Islet of Langerhans (tissue), 1 donor: ENCODE results near the gene TMEM131.

Experiments
- FAIRE-seq: peaks from one replicate; lab custom pipeline; 2011; peaks lifted over from hg19 to GRCh38; lab: Jason Lieb, UNC

Gene TMEM131

DNA sequence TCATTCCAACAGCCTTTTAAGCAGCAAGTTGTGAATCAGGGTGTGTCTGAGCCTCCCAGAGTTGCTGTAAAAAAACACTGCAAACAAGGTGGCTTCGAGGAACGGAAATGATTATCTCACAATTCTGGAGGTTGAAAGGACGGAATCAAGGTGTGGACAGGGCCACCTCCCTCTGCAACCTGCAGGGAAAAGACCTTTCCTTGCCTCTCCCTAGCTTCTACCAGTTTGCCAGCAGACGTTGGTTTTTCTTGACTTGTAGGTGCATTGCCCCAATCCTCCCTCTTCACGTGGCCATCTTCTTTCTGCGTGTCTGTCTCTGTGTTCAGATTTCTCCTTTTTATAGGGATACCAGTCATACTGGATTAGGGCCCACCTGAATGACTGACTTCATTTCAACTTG lies 24.8 kb upstream of the TMEM131 start:
- no peak for FAIRE-seq

- no peak for FAIRE-seq
Observed at GRCh38 chr2:98016908-98017670, 21.3 kb upstream of the TMEM131 start.

DNA sequence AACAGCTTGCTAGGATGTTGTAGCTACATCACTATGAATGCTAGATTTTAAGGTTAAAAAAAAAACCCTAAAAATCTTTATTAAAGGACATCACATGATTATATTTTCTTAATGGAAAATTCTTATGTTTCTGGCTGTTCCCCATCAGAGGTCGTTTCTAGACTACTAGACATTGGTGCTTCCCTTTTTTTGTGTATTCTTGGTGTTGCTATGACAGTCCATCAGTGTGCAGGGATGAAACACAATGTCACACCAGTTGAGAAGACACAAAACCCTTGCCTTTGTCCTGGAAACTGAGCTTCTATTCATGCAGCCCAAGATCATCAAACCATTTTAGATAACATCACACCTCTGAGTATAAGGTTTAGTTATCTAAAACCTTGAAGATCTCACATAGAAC lies 19.9 kb upstream of the TMEM131 start:
- FAIRE-seq: no peak

DNA sequence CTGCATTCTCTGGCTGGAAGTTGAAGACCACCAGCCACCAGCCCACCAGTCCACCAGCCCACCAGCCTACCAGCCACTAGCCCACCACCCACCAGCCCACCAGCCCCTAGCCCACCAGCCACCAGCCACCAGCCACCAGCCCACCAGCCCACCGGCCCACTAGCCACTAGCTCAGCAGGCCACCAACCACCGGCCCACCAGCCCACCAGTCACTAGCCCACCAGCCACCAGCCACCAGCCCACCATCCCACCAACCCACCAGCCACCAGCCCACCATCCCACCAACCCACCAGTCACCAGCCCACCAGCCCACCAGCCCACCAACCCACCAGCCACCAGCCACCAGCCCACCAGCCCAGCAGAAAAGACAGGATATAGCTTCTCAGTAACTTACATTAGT lies 18.6 kb upstream of the TMEM131 start:
- FAIRE-seq: no peak

- no peak for FAIRE-seq
Observed at GRCh38 chr2:98013407-98014042, 17.8 kb upstream of the TMEM131 start.

DNA sequence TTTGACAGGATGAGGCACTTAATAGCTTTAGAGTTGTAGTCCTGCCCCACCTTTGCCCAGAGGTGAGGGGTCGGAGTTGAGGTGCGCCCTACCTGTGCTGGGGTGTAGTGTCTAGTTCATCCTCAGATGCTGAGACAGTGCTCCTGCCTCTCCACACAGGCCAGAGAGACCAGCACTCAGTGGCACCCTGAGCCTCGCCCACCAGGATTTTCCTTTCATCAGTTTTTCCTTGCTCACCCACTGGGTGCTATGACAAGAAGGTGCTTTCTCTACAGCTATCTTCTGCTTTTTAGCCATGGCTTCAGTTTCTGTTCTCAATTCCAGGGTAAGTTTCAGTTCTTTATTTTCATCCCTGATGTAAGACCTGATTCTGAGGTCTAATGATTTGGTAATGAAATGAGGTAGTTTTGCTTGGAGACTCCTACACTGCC lies 16.8 kb upstream of the TMEM131 start:
- FAIRE-seq: no peak

DNA sequence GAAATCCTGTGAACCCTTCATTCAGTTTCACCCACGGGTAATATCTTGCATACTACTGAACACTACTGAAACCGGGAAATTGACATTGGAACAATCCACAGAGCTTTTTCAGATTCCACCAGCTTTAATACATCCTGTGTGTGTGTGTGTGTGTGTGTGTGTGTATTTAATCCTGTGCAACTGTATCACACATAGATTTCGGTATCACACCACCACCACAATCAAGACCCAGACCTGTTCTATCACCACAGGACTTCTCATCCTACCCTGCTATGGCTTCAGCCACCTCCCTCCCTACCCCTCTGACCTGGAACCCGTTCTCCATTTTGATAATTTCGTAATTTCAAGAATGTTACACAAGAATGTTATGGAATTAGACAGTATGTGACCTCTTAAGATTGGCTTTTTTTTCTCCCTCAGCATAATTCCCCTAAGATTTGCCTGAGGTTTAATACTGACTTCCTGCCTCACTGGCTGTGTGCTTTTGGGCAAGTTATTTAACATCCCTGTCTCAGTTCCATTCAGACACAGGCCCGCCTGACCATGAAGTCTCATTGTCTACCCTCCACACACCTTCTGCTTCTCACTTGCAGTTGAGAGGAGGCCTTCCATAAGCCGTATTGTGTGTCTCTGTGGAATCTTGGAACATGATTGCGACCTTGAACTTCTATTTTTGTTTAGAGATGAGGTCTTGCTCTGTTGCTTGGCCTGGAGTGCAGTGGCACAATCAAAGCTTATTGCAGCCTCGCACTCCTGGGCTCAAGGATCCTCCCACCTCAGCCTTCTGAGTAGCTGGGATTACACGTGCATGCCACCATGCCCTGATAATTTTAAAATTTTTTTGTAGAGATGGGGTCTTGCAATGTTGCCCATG lies 14.4 kb upstream of the TMEM131 start:
- FAIRE-seq: no peak

- no peak for FAIRE-seq
Observed at GRCh38 chr2:98008415-98008814, 12.7 kb upstream of the TMEM131 start.

GRCh38 chr2:98006378-98006777 lies 10.6 kb upstream of the TMEM131 start:
- FAIRE-seq: no peak

DNA sequence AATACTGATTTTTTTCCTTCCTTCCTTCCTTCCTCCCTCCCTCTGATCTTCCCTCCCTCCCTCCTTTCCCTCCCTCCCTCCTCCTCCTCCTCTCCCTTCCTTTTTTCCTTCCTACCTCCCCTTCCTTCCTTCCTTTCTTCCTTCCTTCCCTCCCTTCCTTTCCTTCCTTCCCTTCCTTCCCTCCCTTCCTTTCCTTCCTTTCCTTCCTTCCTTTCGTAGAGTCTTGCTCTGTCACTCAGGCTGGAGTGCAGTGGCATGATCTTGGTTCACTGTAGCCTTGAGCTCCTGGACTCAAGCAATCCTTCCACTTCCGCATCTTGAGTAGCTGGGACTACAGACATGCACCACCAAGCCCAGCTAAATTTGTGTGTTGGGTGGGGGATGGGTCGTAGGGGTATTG lies 8.9 kb upstream of the TMEM131 start:
- no peak for FAIRE-seq

DNA sequence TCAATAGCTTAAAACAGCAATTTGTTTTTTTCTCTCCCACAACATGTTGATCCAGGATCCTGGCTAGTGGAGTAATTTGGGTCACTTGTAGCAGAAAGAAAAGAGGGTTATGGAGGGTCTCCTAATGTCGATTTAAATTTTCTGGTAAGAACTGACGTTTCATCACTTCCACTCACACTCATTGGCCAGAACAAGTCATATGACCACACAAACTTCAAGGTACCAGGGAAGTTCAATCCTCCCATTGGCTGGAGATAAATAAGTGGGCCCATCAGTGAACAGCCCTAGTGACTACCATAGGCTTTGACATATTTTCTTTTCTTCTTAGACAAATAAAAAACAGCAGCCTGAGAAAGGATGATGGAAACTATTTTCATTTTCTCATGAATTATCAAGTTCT lies 8.3 kb upstream of the TMEM131 start:
- FAIRE-seq: no peak

DNA sequence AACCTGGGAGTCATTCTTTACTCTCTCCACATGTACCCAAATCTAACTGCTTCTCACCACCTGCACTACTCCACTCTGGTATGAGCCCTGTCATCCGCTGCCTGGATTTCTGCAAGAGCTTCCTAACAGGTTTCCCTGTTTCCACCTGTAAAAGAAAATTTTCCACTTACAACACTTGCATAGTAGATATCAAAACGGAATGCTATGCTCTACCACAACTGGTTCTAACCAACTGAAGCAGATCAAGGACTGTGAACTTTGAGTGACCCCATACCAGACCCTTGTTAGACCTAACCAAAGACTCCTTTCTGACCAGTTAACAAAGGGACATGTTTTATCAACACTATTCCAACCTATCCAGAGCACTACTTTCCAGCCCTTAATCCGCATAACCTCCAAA lies 3.8 kb upstream of the TMEM131 start:
- FAIRE-seq: no peak

DNA sequence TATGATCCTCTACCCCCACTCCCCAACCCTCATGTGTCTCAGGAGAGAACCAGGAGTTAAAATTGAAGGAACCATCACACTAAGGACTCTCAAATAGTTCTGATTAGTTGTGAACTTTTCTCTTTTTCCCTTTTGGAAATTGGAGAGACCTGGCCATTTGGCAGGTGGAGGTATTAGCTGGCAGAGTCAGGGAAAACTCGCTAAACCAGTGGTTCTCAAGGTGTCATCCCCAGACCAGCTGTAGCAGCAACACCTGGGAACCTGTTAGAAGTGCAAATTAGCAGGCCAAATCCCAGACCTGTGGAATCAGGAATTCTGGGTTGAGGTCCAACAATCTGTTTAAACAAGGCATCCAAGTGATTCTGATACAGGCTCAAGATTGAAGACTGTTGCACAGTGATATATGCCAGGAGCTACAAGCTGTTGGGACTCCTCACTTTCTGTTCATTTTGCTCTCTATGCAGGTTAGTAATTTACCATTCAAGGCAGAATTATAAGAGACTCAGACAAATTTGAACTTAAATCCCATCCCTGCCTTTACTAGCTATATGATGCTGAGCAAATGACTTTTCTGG lies 2.8 kb upstream of the TMEM131 start:
- no peak for FAIRE-seq

DNA sequence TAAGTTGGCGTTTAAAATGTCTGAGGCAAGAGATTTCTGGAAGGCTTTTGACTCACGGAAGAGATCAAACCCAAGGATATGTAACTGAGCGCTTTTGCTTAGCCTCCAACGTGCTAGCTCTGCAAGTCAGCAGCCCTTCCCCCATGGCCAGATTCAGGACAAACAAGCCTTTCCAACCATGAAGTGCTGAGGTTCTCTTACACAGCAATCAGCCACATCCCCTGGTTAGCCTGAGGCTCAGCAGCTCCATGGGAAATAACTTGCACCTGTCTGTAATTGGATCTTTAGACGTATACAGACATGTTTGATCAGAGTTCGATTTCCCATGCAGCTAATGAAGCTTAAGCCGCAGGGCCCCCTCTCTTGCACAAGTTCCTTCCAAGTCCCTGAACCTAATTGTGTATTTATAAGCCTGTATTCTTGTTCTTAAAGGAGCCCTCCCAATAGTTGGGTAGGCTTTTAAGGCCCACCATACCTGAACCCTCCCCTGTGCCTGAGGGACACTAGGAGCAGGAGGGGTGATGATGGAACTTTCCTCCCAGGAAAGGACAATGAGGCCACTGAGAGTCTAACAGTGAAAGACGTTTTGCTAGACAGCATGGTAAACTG lies 2.1 kb upstream of the TMEM131 start:
- no peak for FAIRE-seq

DNA sequence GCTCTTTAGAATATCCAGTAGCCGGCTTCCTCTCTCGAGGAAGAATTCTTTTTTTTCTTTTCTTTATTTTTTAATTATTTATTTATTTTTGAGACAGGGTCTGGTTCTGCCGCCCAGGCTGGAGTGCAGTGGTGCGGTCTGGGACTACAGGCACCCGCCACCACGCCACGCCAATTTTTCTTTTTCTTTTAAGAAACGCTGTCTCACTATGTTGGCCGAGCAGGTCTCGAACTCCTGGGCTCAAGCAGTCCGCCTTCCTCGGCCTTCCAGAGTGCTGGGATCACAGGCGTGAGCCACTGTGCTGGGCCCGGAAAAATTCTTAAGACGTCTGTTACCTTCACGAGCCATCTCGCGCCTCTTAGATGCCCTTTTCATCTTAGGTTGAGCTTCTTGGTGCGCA lies 931 bp upstream of the TMEM131 start:
- FAIRE-seq: no peak

GRCh38 chr2:97995026-97995733 lies 568 bp downstream of the TMEM131 start:
- FAIRE-seq: no peak

GRCh38 chr2:97994476-97994875 lies 1.3 kb downstream of the TMEM131 start:
- FAIRE-seq: no peak

DNA sequence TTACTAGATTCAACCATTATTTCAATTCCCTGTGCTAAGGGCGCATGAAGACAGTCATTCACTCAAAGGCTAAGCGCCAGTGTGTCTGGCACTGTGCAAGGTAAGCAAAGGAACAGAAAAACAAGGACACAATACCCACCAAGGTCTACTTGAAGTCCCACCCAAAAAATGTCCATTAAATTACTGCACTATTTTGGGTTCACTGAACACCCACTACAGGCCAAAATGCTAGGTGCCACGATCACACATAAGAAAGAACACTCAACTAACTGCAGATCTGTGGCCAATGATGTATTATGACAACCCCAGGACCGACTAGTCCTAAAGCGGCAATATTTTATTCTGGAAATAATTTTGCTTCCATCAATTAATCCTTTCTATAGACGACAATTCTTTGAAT lies 1.8 kb downstream of the TMEM131 start:
- FAIRE-seq: no peak

DNA sequence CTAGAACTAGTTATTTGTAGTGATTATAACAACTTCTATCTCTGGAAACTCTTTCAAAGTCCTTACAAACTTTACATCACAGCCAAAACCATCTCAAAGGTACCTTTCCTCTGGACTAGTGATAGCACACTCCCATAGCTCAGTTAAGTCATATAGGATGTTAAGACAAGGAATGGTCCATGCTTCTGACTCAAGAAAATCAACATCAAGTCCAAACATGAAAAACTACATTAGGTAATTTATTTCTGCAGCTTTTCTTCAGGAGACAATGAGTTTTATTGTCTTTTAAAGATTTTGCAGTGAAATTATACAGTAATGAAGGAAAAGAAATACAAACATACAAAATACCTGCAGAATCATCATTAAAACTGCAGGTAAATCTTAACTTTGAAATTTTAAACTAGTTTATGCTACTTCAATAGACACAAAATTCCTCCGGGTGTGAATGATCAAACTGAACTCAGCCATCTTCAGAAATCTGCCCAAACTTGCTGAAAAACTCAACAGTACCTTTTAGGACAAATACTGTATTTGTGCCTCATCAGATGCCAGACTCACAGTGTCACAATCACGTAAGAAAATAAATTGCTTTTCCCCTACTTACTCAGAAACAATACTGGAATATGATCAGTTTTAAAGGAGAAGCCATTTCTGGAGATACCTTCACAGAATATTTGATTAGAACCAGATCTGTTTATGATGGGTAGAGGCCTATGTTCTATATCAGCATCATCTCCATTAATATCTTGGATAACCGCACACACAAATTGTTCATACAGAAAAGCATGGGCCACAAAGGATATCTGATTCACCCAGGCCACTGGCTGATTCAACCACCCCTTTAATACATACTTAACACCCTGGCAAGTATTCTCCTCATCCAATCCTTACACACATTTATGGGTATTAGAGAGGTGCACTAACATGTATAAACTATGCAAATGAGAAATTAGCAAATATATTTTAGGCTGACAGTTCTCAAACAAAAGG lies 2.6 kb downstream of the TMEM131 start:
- FAIRE-seq: no peak

- no peak for FAIRE-seq
Observed at GRCh38 chr2:97991081-97991856, 4.5 kb downstream of the TMEM131 start.
